SK-N-SH treated with all-trans-retinoic acid at 6 μM for 48 hours (cell line): ENCODE measurements around the gene SIX5.

Experiments used
- PPARA ChIP-seq: fragments of 250-450 bp; sonication (Bioruptor Pico); IDR thresholded peaks from 2 replicates; pipeline ENCODE4 v1.5.0; 2020; ENCODE audit warnings: mild to moderate bottlenecking, borderline replicate concordance

The SIX5 gene

DNA sequence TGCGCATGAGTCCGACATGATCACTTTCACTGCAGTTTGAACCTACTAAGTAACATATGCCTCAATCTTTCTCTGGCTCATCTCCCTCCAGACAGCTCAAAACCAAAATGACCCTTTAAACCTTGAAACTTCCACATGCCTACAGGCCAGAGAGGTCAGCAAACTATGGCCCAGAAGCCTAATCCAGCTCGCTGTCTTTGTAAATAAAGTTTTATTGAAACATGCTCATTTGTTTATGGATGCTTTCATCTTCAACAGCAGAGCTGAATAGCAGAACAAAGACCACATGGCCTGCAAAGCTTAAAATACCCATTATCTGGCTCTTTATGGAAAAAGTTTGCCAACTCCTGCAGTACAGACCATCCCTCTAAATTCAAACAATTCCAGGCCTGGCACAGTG is 53.9 kb downstream of the SIX5 start (continued):
- TF ChIP-seq PPARA = no peak
